Natural killer cell (primary cell): Measurements from ENCODE around the gene CALN1. TPM values are rescaled to one million over a fixed set of nuclear protein-coding genes. Genes with fewer than 3 reads are reported as not detected.

Experiments
- ATAC-seq, 3 donors: fragments of 150-1000 bp in 2 of 3; fragments of 200-7000 bp in 1 of 3; cut with Tn5 transposase; 1 replicate in 1 of 3; 2 replicates in 2 of 3; pipeline ENCODE4 v1.10.0; 2021; ENCODE audit warnings: mild to moderate bottlenecking in 2 of 3, moderate library complexity in 2 of 3
- DNase-seq, 2 donors: peaks; one replicate each; pipeline versions ENCODE4 v3.0.0 to v3.0.0-alpha.2; 2013 to 2021; ENCODE audit warnings: mixed read lengths in 1 of 2
- H3K27ac ChIP-seq: one replicate; pipeline ENCODE4 v1.5.1; 2013; ENCODE audit warnings: mild to moderate bottlenecking, low read length
- H3K27me3 ChIP-seq: one replicate; pipeline ENCODE4 v1.6.1; 2013; ENCODE audit warnings: low read length; ENCODE audit not compliant: control insufficient read depth, insufficient read depth
- H3K36me3 ChIP-seq: one replicate; pipeline ENCODE4 v1.6.1; 2013; ENCODE audit warnings: low read length; ENCODE audit not compliant: control insufficient read depth, insufficient read depth
- H3K4me1 ChIP-seq: one replicate; pipeline ENCODE4 v1.6.1; 2013; ENCODE audit warnings: low read length; ENCODE audit not compliant: control insufficient read depth, insufficient read depth
- H3K4me3 ChIP-seq: one replicate; pipeline ENCODE4 v1.5.1; 2013; ENCODE audit warnings: low read length
- H3K9me3 ChIP-seq: one replicate; pipeline ENCODE4 v1.6.1; 2013; ENCODE audit warnings: low read length; ENCODE audit not compliant: control insufficient read depth, insufficient read depth
- H3K27ac Mint-ChIP-seq, 2 donors: one replicate each; pipeline ENCODE4 v1.8.0; 2022; ENCODE audit warnings: mild to moderate bottlenecking in 2 of 2, mixed read lengths in 2 of 2, moderate library complexity in 1 of 2
- H3K27me3 Mint-ChIP-seq, 2 donors: one replicate each; pipeline ENCODE4 v1.8.0; 2022; ENCODE audit warnings: low read depth in 2 of 2, mixed read lengths in 2 of 2
- H3K36me3 Mint-ChIP-seq: one replicate; pipeline ENCODE4 v1.8.0; 2022; ENCODE audit warnings: mixed read lengths
- H3K4me1 Mint-ChIP-seq, 2 donors: one replicate each; pipeline ENCODE4 v1.8.0; 2022; ENCODE audit warnings: mixed read lengths in 2 of 2
- H3K4me3 Mint-ChIP-seq: one replicate; pipeline ENCODE4 v1.8.0; 2022; ENCODE audit warnings: mild to moderate bottlenecking, moderate library complexity, mixed read lengths
- H3K9me3 Mint-ChIP-seq, 2 donors: one replicate each; pipeline ENCODE4 v1.8.0; 2022; ENCODE audit warnings: mixed read lengths in 2 of 2
- CTCF ChIP-seq: fragments of 200-600 bp; IDR thresholded peaks from one replicate; pipeline ENCODE4 v1.8.0; 2022; ENCODE audit warnings: antibody characterized with exemption
- WGBS: methylation state at CpG from one replicate; pipeline ENCODE4 v1.1.7; 2013; ENCODE audit warnings: missing lambda C conversion rate; ENCODE audit not compliant: insufficient coverage; 5-methylcytosine and 5-hydroxymethylcytosine counted together
- intact Hi-C: fragments of 100-400 bp; cut with micrococcal nuclease; formaldehyde crosslinking; loops from one replicate; pipeline ENCODE4 v1.14.2; 2022
- total RNA-seq, 4 donors: library from RNA; stranded (reverse); fragments of 120-200 nt in 1 of 4; gene quantifications; one replicate each; pipeline versions ENCODE4 v1.2.3 to v1.2.4, GENCODE V29; 2013 to 2022

CALN1 gene
- total RNA-seq, 3 donors from 2014 or later (not counting 1 experiment from before 2014, with no cell fraction given): 0.18 TPM; not detected in 2

GRCh38 chr7:72235351-72235750 is 176.8 kb downstream of the CALN1 start:
- intact Hi-C loops: no loop called here
- H3K27ac Mint-ChIP-seq: no peak overlapping the region
- Histone ChIP-seq H3K27me3 (no peaks in the 10 kb centered on the region), H3K4me3 (no peak overlapping the region), H3K36me3 (no peaks in the 10 kb centered on the region), H3K4me1 (no peaks in the 10 kb centered on the region), H3K9me3 (no peaks in the 10 kb centered on the region), H3K27ac (no peak overlapping the region)
- DNase-seq (no peak), ATAC-seq (no peak)
- H3K4me1 Mint-ChIP-seq: no peaks in the 10 kb centered on the region
- H3K4me3 Mint-ChIP-seq: no peak overlapping the region
- no peak for TF ChIP-seq CTCF
- 83% methylated on average over 4 of the region's 5 CpGs for WGBS
- no peaks in the 10 kb centered on the region for H3K36me3 Mint-ChIP-seq
- peaks cover 0 to 2% of the 10 kb centered on the region in 2 donors for H3K27me3 Mint-ChIP-seq
- no peaks in the 10 kb centered on the region for H3K9me3 Mint-ChIP-seq

- H3K27me3 ChIP-seq: no peaks in the 10 kb centered on the region
- WGBS: 96% methylated on average over 3 of the region's 3 CpGs
- Mint-ChIP-seq H3K9me3 (no peaks in the 10 kb centered on the region), H3K4me3 (no peak overlapping the region), H3K27me3 (no peaks in the 10 kb centered on the region), H3K36me3 (no peaks in the 10 kb centered on the region), H3K27ac (no peak overlapping the region), H3K4me1 (no peaks in the 10 kb centered on the region)
- H3K4me3 ChIP-seq: no peak overlapping the region
- H3K27ac ChIP-seq: no peak overlapping the region
- H3K36me3 ChIP-seq: no peaks in the 10 kb centered on the region
- ATAC-seq (no peak), DNase-seq (no peak)
- H3K4me1 ChIP-seq: no peaks in the 10 kb centered on the region
- intact Hi-C loops: no loop called here
- no peak for TF ChIP-seq CTCF
- H3K9me3 ChIP-seq: no peaks in the 10 kb centered on the region
These were observed 178.1 kb downstream of the CALN1 start for GRCh38 chr7:72234086-72234485.

GRCh38 chr7:72230281-72230680 is 181.9 kb downstream of the CALN1 start:
- no peak overlapping the region for H3K4me3 ChIP-seq
- 93% methylated on average over 3 of the region's 4 CpGs for whole genome bisulfite sequencing
- no peaks in the 10 kb centered on the region for H3K4me1 ChIP-seq
- no peaks in the 10 kb centered on the region for H3K9me3 ChIP-seq
- no peaks in the 10 kb centered on the region for H3K36me3 ChIP-seq
- Mint-ChIP-seq H3K27me3 (no peaks in the 10 kb centered on the region), H3K36me3 (no peaks in the 10 kb centered on the region), H3K27ac (no peak overlapping the region), H3K4me1 (no peaks in the 10 kb centered on the region), H3K9me3 (no peaks in the 10 kb centered on the region), H3K4me3 (no peak overlapping the region)
- H3K27me3 ChIP-seq: no peaks in the 10 kb centered on the region
- no peak for TF ChIP-seq CTCF
- H3K27ac ChIP-seq: no peak overlapping the region
- DNase-seq (no peak), ATAC-seq (no peak)
- intact Hi-C loops: no loop called here

GRCh38 chr7:72223351-72223750 is 188.8 kb downstream of the CALN1 start:
- Mint-ChIP-seq H3K4me3 (no peak overlapping the region), H3K4me1 (no peaks in the 10 kb centered on the region), H3K36me3 (no peaks in the 10 kb centered on the region), H3K27ac (no peak overlapping the region), H3K27me3 (no peaks in the 10 kb centered on the region), H3K9me3 (peaks cover 0 to 2% of the 10 kb centered on the region in 2 donors)
- 64% methylated on average over 2 of the region's 2 CpGs for WGBS
- no peak for TF ChIP-seq CTCF
- Histone ChIP-seq H3K27ac (no peak overlapping the region), H3K36me3 (no peaks in the 10 kb centered on the region), H3K4me3 (no peak overlapping the region), H3K4me1 (no peaks in the 10 kb centered on the region), H3K27me3 (no peaks in the 10 kb centered on the region), H3K9me3 (no peaks in the 10 kb centered on the region)
- intact Hi-C loops: no loop called here
- ATAC-seq (no peak), DNase-seq (no peak)
